Kidney glomerular epithelial cell (primary cell): ENCODE measurements around the gene PNPLA2.

Experiments
- DNase-seq: peaks from one replicate; lab custom pipeline; 2025; lab: John Stamatoyannopoulos, UW

The PNPLA2 gene

DNA sequence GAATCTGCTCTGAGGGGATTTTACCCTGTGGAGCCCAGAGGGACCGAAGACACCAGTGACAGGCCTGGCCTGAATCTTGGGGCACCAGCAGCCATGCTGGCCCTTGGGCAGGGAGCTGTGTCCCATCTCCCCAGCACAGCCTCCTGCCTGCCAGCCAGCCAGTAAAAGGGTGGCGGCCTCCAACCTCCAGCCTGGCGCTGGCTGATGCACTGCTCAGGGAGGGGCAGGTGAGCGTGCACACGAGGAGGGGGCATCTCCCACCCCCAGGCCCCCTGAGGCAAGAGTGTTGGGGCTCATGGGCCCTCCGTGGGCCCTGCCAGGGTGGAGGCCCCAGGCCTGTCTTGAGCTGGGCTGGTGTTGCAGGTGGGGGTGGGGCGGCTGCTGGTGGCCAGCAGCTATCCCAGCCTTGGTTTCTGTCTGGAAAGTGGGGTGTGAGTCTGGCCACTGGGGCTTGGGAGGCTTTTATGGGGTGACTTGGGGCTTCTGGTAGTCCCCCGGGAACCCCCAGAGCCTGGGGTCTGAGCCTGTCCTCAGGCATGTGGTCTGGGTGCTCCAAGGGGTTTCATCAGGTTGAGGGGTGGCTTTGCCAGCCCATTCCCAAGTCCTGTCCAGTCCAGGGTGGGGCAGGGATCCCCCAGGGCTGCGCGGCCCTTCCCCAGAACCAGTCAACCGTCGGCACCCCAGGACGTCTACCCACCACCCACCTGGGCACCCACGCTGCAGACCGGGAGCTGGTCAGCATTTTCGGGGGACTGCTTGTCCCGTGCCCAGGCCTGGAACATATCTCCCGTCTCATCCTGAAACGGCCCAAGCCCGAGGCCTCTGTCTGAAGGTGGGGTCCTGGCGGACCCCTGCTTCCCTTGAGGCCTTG, 41.8 kb downstream of the PNPLA2 start:
- no peak for DNase-seq

DNA sequence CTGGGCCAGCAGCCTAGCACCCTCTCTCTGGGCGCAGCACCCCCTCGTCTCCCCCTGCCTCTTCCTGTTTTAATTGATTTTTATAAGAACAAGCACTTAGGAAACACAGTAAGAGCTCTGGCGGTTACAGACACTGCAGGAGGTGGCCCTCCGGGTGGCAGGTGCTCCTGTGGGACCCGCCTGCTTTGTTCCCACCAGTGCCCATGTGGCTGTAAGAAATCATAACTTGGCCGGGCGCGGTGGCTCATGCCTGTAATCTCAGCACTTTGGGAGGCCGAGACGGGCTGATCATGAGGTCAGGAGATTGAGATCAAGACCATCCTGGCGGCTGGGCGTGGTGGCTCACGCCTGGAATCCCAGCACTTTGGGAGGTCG, 42.4 kb downstream of the PNPLA2 start:
- no peak for DNase-seq

DNA sequence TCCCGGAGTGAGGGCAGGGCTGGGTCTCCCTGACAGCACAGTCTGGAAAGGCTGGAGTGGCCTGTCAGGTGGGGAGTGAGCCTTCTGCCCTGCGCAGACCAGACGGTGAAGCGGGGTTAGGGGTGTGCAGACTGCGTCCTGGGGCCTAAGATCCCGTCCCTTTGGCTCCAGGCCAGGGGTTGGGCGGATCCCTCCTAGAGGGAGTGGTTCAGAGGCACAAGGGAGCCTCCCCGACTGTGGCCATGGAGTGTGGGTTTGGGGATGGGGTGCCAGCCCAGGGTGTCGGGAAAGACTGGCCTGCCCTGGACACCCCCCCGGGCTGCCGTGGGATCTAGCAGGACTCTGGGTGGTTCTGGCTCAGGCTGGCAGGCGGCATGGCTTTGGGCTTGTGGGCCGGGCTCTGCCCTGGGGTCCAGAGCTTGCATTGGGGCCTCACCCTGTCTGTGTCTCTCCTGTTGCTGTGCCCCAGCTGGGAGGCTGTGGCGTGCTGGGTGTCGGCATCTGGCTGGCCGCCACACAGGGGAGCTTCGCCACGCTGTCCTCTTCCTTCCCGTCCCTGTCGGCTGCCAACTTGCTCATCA, 43.5 kb downstream of the PNPLA2 start:
- no peak for DNase-seq

- no peak for DNase-seq
These were observed 43.9 kb downstream of the PNPLA2 start for GRCh38 chr11:862696-863022.

DNA sequence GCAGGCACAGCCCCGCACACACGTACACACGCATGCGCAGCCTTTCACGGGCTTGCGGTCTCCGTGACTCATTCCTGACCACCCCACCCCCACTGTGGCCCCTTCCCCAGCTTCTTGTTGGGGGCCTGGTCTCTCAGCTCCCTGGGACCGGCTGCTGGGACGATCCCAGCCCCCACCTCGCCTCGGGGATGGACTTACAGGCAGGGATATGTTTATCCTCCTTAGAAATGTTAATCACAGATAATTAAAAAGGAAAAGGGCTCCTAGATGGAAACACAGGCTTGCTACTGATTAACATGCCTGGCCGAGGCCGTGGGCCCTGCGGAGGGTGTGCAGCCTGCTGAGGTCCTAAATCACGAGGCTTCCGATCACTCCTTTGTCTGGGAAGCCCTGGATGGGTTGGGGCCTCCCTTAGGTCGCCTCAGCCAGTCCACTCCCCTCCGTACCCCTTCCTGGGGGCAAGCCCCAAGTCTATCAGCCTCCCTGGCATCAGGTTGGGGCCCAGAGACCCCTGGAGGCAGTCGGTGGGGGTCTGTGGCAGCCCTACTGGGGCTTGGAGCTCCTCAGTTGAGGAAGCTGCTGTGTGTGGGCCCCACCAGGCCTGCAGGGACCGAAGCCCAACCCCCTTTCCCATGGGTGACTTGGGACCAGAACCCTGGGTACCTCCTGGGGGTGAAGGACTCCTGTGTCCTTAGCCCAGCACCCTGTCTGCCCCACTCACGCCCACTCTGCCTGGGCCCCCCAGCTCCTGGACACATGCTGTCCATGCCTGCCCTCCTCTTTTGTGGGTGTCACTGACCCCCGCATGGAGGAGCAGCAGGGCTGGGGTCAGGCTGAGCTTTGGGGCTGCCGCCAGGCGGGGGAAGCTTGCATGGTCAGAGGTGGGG, 44.6 kb downstream of the PNPLA2 start:
- no peak for DNase-seq

DNA sequence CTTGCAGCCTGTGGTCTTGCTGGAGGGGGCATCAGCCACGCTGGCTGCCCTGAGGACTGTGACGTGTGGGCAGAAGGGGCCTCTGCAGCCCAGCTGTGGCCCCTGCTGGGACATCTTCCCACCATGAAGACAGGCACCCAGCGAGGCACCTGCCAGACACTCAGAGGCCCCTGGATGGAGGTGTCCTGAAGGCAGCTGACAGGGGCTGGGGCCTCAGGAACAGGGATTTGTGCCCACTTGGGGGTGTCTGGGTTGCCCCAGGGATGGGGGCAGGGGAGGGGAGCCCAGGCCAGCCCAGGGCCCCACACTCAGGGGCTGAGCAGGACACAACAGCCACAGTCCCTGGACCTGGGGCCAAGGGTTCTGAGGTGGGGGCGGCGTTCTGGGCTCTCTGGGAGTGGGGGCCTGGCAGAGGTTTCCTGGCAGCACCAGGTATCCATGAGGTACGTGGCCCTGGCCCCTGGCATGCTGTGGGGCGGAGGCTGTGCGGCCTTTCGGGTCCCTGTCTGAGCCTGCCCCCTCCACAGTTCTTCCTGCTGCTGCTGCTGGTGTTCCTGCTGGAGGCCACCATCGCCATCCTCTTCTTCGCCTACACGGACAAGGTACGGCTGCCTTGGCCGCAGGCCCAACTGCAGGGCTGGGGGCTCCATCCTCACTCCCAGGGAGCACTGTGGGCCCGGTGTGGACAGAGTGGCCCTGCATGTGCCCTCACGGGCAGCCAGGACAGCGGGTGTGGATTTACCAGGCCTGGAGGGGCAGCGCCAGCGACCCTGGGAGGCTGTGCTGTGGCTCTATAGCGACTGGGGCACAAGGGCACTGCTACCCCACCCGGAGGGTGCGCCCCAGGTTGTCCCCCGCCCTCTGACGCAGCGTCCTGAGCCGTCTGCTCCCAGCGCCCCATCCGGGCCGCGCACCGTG, 45.5 kb downstream of the PNPLA2 start:
- no peak for DNase-seq

- no peak for DNase-seq
These were observed 46.2 kb downstream of the PNPLA2 start for GRCh38 chr11:864898-865297.

- DNase-seq: no peak
These were observed 47.0 kb downstream of the PNPLA2 start for GRCh38 chr11:865462-866430.

- no peak for DNase-seq
These were observed 47.8 kb downstream of the PNPLA2 start for GRCh38 chr11:866481-866880.

GRCh38 chr11:867856-868358, 49.2 kb downstream of the PNPLA2 start:
- DNase-seq: no peak

- no peak for DNase-seq
These were observed 49.7 kb downstream of the PNPLA2 start for GRCh38 chr11:868394-868793.

- no peak for DNase-seq
These were observed 50.1 kb downstream of the PNPLA2 start for GRCh38 chr11:868802-869201.

- no peak for DNase-seq
These were observed 50.8 kb downstream of the PNPLA2 start for GRCh38 chr11:869399-870126.

GRCh38 chr11:870127-870413, 51.4 kb downstream of the PNPLA2 start:
- peak; percentile 2 for DNase-seq

DNA sequence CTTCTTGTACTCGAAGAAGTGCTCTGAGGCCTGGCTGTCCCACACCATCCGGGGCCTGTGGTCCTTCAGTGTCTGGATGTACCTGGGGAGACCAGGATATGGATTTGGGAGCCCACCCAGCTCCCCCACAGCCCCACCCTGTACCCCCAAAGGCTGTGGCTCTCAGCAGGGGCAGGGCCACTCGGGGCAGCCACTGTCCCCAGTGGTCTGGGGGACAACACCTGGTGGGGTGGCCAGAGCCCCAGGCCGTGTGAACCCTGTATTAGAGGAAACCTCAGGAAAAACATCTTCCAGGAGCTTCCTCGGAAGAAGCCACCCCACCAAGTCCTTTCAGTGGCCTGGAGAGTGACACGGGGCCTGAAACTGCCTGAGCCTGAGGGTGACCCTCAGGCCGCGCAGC, 51.7 kb downstream of the PNPLA2 start:
- DNase-seq: no peak

DNA sequence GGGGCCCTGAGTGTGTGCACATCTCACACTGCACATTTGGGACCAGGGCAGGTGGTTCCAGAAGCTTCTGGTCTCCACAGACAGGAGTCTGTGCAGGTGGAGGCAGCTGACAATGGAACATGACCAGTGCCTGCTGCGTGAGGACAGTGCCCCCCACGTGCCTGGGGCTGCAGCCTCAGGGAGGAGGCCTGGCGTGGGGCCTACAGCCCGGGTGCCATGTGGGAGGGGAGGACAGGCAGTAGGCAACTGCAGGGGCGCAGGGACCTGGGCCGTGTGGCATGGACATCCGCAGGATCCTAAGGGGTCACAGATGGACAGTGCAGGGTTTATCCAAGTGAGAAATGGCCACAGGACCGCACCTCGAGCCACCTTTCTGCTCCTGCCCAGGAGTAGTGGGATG, 52.8 kb downstream of the PNPLA2 start:
- DNase-seq: no peak

DNA sequence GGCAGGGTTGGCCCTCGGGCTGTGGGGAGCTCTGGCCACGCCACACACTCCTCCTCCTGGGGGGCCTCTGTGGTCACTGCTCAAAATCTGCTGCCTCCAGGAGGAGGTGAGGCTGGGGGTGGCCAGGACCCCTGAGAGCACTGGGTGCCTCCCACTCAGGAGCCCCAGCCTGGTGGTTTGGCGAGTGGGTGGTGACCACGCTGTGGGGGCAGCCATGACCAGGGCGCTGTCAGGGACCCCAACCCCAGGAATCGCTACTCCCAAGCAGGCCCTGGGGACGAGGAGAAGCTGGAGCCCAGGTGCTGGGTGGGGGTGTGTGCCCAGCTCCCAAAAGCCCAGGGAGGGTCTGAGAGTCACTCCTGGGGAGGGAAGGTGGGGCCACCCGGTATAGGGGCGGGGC, 54.1 kb downstream of the PNPLA2 start:
- DNase-seq: no peak

GRCh38 chr11:873706-874105, 55.0 kb downstream of the PNPLA2 start:
- DNase-seq: no peak
